Measurements from ENCODE around the gene NRCAM.

NRCAM gene

GRCh38 chr7:108423089-108423989 lies 32.9 kb downstream of the NRCAM start:
- in situ Hi-C loops (cut with HindIII; ENCODE audit: low sequenced_read_pairs) = no loop called here
- H3K4me3 ChIP-seq (ENCODE audit: low read depth, low read length) = no peak overlapping the region
- DNase-seq (ENCODE audit: low read depth, low spot score) = no peak
- TF ChIP-seq CTCF (IDR thresholded peaks at IDR 0.05; ENCODE audit: low read depth, low read length) = no peak

GRCh38 chr7:108421720-108422331 lies 34.4 kb downstream of the NRCAM start:
- no peak for DNase-seq (ENCODE audit: low read depth, low spot score)
- in situ Hi-C loops (cut with HindIII; ENCODE audit: low sequenced_read_pairs) = no loop called here
- no peak overlapping the region for H3K4me3 ChIP-seq (ENCODE audit: low read depth, low read length)
- TF ChIP-seq CTCF (IDR thresholded peaks at IDR 0.05; ENCODE audit: low read depth, low read length) = no peak

- no peak overlapping the region for H3K4me3 ChIP-seq (ENCODE audit: low read depth, low read length)
- TF ChIP-seq CTCF (IDR thresholded peaks at IDR 0.05; ENCODE audit: low read depth, low read length) = no peak
- in situ Hi-C loops (cut with HindIII; ENCODE audit: low sequenced_read_pairs) = no loop called here
- peak; percentile 16 for DNase-seq (ENCODE audit: low read depth, low spot score)
Measured at GRCh38 chr7:108419961-108420908, 36.0 kb downstream of the NRCAM start.

DNA sequence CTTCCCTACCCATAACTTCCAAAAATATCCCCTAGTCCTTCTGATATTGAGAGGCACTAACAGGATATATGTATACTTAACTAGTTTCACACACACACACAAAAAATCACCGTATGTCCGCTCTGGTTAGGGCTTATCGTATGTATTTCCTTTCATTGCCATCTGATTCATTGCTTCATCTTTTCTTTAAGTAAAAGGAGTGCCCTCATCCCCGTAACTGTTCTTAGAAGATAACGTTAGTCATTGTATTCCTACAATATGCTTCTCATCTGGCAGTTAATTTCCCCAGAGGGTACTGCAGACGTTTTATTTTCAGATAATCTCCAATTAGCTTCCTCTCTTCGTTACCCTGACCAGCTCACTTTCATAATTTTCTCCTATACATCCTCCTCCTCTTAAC lies 37.3 kb downstream of the NRCAM start:
- in situ Hi-C loops (cut with HindIII; ENCODE audit: low sequenced_read_pairs) = no loop called here
- TF ChIP-seq CTCF (IDR thresholded peaks at IDR 0.05; ENCODE audit: low read depth, low read length) = no peak
- DNase-seq (ENCODE audit: low read depth, low spot score) = no peak
- no peak overlapping the region for H3K4me3 ChIP-seq (ENCODE audit: low read depth, low read length)

- peak; percentile 41 for DNase-seq (ENCODE audit: low read depth, low spot score)
- no peak for TF ChIP-seq CTCF (IDR thresholded peaks at IDR 0.05; ENCODE audit: low read depth, low read length)
- in situ Hi-C loops (cut with HindIII; ENCODE audit: low sequenced_read_pairs) = no loop called here
- H3K4me3 ChIP-seq (ENCODE audit: low read depth, low read length) = no peak overlapping the region
Measured at GRCh38 chr7:108417926-108418325, 38.3 kb downstream of the NRCAM start.

- H3K4me3 ChIP-seq (ENCODE audit: low read depth, low read length) = no peak overlapping the region
- TF ChIP-seq CTCF (IDR thresholded peaks at IDR 0.05; ENCODE audit: low read depth, low read length) = no peak
- in situ Hi-C loops (cut with HindIII; ENCODE audit: low sequenced_read_pairs) = no loop called here
- no peak for DNase-seq (ENCODE audit: low read depth, low spot score)
Measured at GRCh38 chr7:108417144-108417543, 39.1 kb downstream of the NRCAM start.
